Neural crest cell (in vitro differentiated cells): ENCODE data around the gene FLOT2. TPM values are rescaled to one million over a fixed set of nuclear protein-coding genes. Genes with fewer than 3 reads are reported as not detected.

ENCODE experiments used
- DNase-seq: peaks from one replicate; pipeline ENCODE4 v3.0.0; 2021; ENCODE audit warnings: low read depth, mixed read lengths, low spot score
- H3K27ac Mint-ChIP-seq: one replicate; pipeline ENCODE4 v1.8.0; 2021; ENCODE audit warnings: mild to moderate bottlenecking, mixed read lengths; ENCODE audit not compliant: unreplicated experiment
- H3K27me3 Mint-ChIP-seq: 2 replicates; pipeline ENCODE4 v1.8.0; 2021; ENCODE audit warnings: low read depth, mild to moderate bottlenecking, mixed read lengths
- H3K36me3 Mint-ChIP-seq: 2 replicates; pipeline ENCODE4 v1.8.0; 2021; ENCODE audit warnings: low read depth, mild to moderate bottlenecking, mixed read lengths
- H3K4me1 Mint-ChIP-seq: 2 replicates; pipeline ENCODE4 v1.8.0; 2021; ENCODE audit warnings: mixed read lengths
- H3K4me3 Mint-ChIP-seq: one replicate; pipeline ENCODE4 v1.8.0; 2021; ENCODE audit warnings: mild to moderate bottlenecking, mixed read lengths
- H3K9me3 Mint-ChIP-seq: 2 replicates; pipeline ENCODE4 v1.8.0; 2021; ENCODE audit warnings: mixed read lengths
- total RNA-seq: library from RNA; stranded (reverse); gene quantifications from 2 replicates; pipeline ENCODE4 v1.2.1, GENCODE V29; 2021
- TF ChIP-seq, protein P1 (sequence below): fragments of 200-600 bp; sonication (generic); conservative IDR thresholded peaks from 2 replicates; pipeline ENCODE4 v1.5.0; 2021; ENCODE audit warnings: antibody characterized with exemption, mild to moderate bottlenecking

FLOT2 gene
- total RNA-seq, 1 donor from 2014 or later: 133 TPM

- Mint-ChIP-seq H3K9me3 (no peaks in the 10 kb centered on the region), H3K4me3 (no peak overlapping the region), H3K36me3 (peaks cover 19% of the 10 kb centered on the region), H3K27ac (no peak overlapping the region), H3K4me1 (no peaks in the 10 kb centered on the region), H3K27me3 (no peaks in the 10 kb centered on the region)
- TF ChIP-seq, protein P1, sequence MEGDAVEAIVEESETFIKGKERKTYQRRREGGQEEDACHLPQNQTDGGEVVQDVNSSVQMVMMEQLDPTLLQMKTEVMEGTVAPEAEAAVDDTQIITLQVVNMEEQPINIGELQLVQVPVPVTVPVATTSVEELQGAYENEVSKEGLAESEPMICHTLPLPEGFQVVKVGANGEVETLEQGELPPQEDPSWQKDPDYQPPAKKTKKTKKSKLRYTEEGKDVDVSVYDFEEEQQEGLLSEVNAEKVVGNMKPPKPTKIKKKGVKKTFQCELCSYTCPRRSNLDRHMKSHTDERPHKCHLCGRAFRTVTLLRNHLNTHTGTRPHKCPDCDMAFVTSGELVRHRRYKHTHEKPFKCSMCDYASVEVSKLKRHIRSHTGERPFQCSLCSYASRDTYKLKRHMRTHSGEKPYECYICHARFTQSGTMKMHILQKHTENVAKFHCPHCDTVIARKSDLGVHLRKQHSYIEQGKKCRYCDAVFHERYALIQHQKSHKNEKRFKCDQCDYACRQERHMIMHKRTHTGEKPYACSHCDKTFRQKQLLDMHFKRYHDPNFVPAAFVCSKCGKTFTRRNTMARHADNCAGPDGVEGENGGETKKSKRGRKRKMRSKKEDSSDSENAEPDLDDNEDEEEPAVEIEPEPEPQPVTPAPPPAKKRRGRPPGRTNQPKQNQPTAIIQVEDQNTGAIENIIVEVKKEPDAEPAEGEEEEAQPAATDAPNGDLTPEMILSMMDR: peak; percentile 77
- peak; percentile 32 for DNase-seq
These were observed 18.9 kb upstream of the FLOT2 start for GRCh38 chr17:28916302-28916934.

DNA sequence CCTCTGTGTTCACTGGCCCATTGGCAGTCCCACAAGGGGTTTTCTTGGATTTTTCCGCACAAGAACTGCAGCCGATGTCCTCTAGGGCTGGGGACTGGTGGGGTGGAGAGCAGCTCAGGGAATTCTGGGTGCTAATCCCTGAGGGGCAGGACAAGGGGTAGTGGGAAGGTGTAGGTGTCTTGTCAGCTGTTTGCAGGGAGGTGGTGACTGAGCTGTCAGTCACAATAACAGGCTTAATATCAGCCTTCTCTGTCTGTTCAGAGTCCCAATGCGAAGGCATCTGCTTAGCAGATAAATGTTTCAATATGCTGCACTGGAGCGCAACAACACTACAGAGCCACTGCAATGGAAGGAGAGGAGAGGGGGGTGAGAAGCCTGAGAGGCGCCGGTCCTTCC, 15.4 kb upstream of the FLOT2 start:
- H3K36me3 Mint-ChIP-seq: peaks cover 23% of the 10 kb centered on the region
- no peak overlapping the region for H3K4me3 Mint-ChIP-seq
- no peaks in the 10 kb centered on the region for H3K9me3 Mint-ChIP-seq
- TF ChIP-seq, protein P1: no peak
- no peaks in the 10 kb centered on the region for H3K4me1 Mint-ChIP-seq
- no peaks in the 10 kb centered on the region for H3K27me3 Mint-ChIP-seq
- H3K27ac Mint-ChIP-seq: peak overlapping the region; percentile 57
- DNase-seq: no peak

DNA sequence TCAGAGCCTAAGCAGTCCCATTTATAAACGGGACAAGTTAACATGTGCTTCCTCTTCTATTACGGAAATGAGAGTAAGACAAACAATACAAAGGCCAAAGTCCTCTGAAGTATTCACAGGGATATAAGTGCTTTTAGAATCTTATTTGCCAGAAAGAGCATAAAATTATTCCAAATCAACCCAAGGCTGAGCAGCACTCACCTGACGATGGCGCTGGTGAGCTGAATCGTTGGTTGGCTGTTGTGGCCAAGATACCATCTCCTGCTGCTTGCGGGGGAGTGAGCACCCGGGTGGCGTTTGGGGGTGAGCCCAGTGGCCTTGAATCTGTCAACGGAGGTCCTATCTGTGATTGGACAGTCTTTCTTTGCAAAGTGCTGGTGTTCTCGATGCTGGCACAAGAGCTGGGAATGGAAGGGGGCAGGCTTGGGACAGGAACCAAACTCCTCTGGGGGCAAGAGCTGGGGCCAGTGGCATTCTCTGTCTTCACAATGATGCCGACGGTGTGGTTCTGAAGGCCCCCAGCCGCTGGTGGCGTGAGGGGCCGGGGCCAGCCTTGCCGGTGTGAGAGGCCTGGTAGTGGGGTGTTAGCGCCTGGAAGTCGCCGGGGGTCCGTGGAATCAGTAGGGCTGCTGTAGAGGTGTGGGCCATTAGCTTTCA, 14.9 kb upstream of the FLOT2 start:
- no peaks in the 10 kb centered on the region for H3K27me3 Mint-ChIP-seq
- TF ChIP-seq, protein P1: peak; percentile 33
- H3K4me1 Mint-ChIP-seq: peaks cover 1% of the 10 kb centered on the region
- H3K27ac Mint-ChIP-seq: no peak overlapping the region
- H3K9me3 Mint-ChIP-seq: no peaks in the 10 kb centered on the region
- peaks cover 23% of the 10 kb centered on the region for H3K36me3 Mint-ChIP-seq
- DNase-seq: no peak
- no peak overlapping the region for H3K4me3 Mint-ChIP-seq

DNA sequence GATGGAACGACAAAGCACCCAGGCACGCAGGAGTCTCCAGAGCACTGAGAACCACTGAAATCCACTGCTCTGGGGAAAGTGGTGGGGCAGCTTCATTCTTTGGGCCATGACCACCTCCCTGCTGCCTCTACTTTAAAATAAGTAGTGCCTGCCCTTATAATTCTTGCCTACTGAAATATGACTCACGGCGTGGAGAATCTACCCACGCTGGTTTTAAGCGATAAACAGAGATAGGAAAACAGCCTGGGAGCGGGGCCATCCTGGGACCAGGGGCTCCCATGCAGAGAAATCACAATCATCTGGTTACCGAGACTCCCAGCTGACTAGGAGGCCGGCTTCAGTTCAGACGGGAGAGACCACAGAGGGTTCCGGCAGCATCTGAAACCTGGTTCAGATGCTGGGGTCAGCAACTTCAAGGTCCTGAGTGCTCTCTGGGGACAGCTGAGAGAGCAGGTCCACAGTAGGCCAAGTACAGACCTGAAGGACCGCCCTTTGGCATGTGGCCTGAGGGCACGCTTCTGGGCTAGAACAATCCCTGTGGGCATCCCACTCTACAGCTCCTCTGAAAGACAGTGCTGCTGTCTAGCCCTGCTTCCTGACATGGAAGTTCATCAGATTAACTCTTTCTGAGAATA, 14.0 kb upstream of the FLOT2 start:
- Mint-ChIP-seq H3K9me3 (no peaks in the 10 kb centered on the region), H3K4me3 (no peak overlapping the region), H3K27ac (no peak overlapping the region), H3K36me3 (peaks cover 27% of the 10 kb centered on the region), H3K4me1 (peaks cover 10% of the 10 kb centered on the region), H3K27me3 (no peaks in the 10 kb centered on the region)
- no peak for DNase-seq
- TF ChIP-seq, protein P1: no peak

GRCh38 chr17:28910534-28910933, 13.0 kb upstream of the FLOT2 start:
- H3K36me3 Mint-ChIP-seq: peaks cover 27% of the 10 kb centered on the region
- peaks cover 10% of the 10 kb centered on the region for H3K4me1 Mint-ChIP-seq
- H3K27me3 Mint-ChIP-seq: no peaks in the 10 kb centered on the region
- TF ChIP-seq, protein P1: no peak
- no peak overlapping the region for H3K27ac Mint-ChIP-seq
- H3K4me3 Mint-ChIP-seq: no peak overlapping the region
- no peaks in the 10 kb centered on the region for H3K9me3 Mint-ChIP-seq
- DNase-seq: no peak
